A673 (cell line): ENCODE results near the gene FBLN2. TPM values are rescaled to one million over a fixed set of nuclear protein-coding genes. Genes with fewer than 3 reads are reported as not detected.

Experiments
- BruUV-seq: library from RNA; stranded (reverse); fragments of 400-500 nt; replicated peaks from 2 replicates; lab custom pipeline; 2021; lab: Mats Ljungman, UMichigan
- CTCF ChIA-PET: fragments of 300-600 bp; sonication (Branson Sonifier 250); formaldehyde crosslinking; loops from one replicate; lab custom pipeline; 2022; ENCODE audit warnings: antibody characterized with exemption; lab: Charles Lee
- POLR2A ChIA-PET: fragments of 300-600 bp; sonication (Branson Sonifier 250); formaldehyde crosslinking; loops from one replicate; lab custom pipeline; 2022; ENCODE audit warnings: antibody characterized with exemption; ENCODE audit not compliant: low non-redundant PET; lab: Charles Lee
- DNase-seq: peaks from one replicate; pipeline ENCODE4 v3.0.0-alpha.2; 2015; ENCODE audit warnings: low spot score
- H3K27ac ChIP-seq: fragments of 200-600 bp; sonication (generic); 2 replicates; pipeline ENCODE4 v1.5.1; 2016; ENCODE audit warnings: mixed run types, low read depth, mild to moderate bottlenecking, mixed read lengths, antibody characterized with exemption, low read length; ENCODE audit not compliant: poor library complexity, severe bottlenecking
- H3K27me3 ChIP-seq: fragments of 200-600 bp; sonication (generic); replicated peaks from 2 replicates; pipeline ENCODE4 v1.6.1; 2017; ENCODE audit warnings: mixed run types, low read depth, mild to moderate bottlenecking, mixed read lengths, antibody characterized with exemption, low read length; ENCODE audit not compliant: insufficient read depth, poor library complexity
- H3K36me3 ChIP-seq: fragments of 200-600 bp; sonication (generic); 2 replicates; pipeline ENCODE4 v1.6.1; 2016; ENCODE audit warnings: mixed run types, mild to moderate bottlenecking, mixed read lengths, antibody characterized with exemption, low read length; ENCODE audit not compliant: insufficient read depth, poor library complexity, severe bottlenecking
- H3K4me1 ChIP-seq: fragments of 200-600 bp; sonication (generic); 2 replicates; pipeline ENCODE4 v1.6.1; 2017; ENCODE audit warnings: mixed run types, mild to moderate bottlenecking, mixed read lengths, antibody characterized with exemption, low read length; ENCODE audit not compliant: insufficient read depth, poor library complexity, severe bottlenecking
- H3K4me3 ChIP-seq: fragments of 200-600 bp; sonication (generic); 2 replicates; pipeline ENCODE4 v1.5.1; 2016; ENCODE audit warnings: low read depth, mixed run types, mild to moderate bottlenecking, mixed read lengths, low read length; ENCODE audit not compliant: poor library complexity, severe bottlenecking
- H3K9me3 ChIP-seq: fragments of 200-600 bp; sonication (generic); 2 replicates; pipeline ENCODE4 v1.6.1; 2016; ENCODE audit warnings: mixed run types, low read depth, mild to moderate bottlenecking, mixed read lengths, antibody characterized with exemption, low read length; ENCODE audit not compliant: poor library complexity, severe bottlenecking
- EZH2 ChIP-seq: fragments of 200-600 bp; sonication (generic); IDR thresholded peaks from 2 replicates; pipeline ENCODE4 v1.6.1; 2017; ENCODE audit warnings: borderline replicate concordance, low read depth, mild to moderate bottlenecking, mixed read lengths, antibody characterized with exemption, low read length; ENCODE audit not compliant: poor library complexity, severe bottlenecking
- intact Hi-C: fragments of 100-400 bp; cut with micrococcal nuclease; formaldehyde crosslinking; loops from one replicate; pipeline ENCODE4 v1.10.0; 2022; ENCODE audit not compliant: unreplicated experiment
- total RNA-seq: library from RNA; stranded (reverse); gene quantifications from 2 replicates; pipeline ENCODE4 v1.2.3, GENCODE V29; 2021
- TF ChIP-seq, protein P1 (sequence below): fragments of 300-800, 200-600 bp; sonication (generic); conservative IDR thresholded peaks from 2 replicates; pipeline ENCODE4 v1.5.1; 2017; ENCODE audit warnings: low read depth, mild to moderate bottlenecking, antibody characterized with exemption, low read length, moderate library complexity, mixed read lengths

The FBLN2 gene
- total RNA-seq, 1 experiment from 2014 or later = 0.71 TPM

DNA sequence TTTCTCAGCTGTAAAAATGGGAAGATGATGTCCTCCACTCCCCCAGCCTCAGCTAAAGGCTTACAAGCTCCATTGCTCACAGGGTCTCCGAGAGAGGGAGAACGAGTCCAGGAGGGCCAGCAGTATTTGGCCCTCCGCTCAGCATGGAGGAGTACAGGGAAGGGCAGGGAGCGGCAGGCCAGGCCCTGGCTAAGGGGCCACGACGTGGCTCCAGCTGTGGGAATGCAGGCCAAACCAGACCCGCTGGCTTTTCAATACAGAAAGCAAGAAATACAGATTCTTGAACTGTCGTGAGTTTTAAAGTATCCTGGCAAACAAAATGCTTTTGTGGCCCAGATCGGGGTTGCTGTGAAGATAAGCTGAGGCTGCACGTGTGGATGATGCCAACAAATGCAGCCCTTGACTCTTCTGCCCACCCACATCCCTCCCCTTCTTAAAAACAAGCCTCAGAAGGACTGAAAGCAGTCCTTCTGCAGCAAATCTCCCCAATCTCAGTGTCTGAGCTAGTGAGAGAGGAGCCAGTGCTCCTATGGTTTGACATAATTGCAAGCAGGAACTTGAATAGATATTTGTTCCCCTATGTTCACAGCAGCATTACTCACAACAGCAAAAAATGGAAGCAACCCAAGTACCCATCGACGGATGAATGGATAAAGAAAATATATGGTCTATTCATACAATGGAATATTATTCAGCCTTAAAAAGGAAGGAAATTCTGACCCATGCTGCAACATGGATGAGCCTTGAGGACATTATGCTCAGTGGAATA lies 18.5 kb upstream of the FBLN2 start:
- intact Hi-C loops = no loop called here
- BruUV-seq = no TSS peak
- CTCF ChIA-PET = no interaction called here
- Histone ChIP-seq H3K9me3 (no peaks in the 10 kb centered on the region), H3K27ac (no peak overlapping the region), H3K4me1 (peaks cover 12% of the 10 kb centered on the region), H3K4me3 (no peak overlapping the region), H3K27me3 (no peaks in the 10 kb centered on the region), H3K36me3 (no peaks in the 10 kb centered on the region)
- POLR2A ChIA-PET = no interaction called here
- TF ChIP-seq, protein P1, sequence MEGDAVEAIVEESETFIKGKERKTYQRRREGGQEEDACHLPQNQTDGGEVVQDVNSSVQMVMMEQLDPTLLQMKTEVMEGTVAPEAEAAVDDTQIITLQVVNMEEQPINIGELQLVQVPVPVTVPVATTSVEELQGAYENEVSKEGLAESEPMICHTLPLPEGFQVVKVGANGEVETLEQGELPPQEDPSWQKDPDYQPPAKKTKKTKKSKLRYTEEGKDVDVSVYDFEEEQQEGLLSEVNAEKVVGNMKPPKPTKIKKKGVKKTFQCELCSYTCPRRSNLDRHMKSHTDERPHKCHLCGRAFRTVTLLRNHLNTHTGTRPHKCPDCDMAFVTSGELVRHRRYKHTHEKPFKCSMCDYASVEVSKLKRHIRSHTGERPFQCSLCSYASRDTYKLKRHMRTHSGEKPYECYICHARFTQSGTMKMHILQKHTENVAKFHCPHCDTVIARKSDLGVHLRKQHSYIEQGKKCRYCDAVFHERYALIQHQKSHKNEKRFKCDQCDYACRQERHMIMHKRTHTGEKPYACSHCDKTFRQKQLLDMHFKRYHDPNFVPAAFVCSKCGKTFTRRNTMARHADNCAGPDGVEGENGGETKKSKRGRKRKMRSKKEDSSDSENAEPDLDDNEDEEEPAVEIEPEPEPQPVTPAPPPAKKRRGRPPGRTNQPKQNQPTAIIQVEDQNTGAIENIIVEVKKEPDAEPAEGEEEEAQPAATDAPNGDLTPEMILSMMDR = no peak
- TF ChIP-seq EZH2 = no peak
- no peak for DNase-seq

DNA sequence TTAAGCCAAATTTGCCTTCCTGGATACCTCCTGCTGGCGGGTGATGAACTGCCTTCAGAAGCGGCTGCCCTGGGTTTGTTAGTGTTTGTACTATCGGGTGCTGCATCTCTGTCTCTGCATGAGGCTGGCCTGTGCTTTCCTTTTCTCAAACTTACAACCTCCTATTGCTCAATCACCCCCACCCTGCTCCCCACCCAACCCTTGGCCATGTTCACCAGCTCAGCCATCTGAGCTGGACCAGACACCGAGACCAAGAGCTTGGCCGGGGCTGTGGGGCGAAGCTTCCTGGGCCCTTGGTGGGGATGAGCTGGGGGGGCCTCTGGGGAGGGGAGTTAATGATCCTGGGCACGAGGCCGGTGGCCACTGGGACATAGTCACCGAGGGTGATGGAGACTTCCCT lies 16.8 kb upstream of the FBLN2 start:
- intact Hi-C loops = no loop called here
- Histone ChIP-seq H3K27ac (no peak overlapping the region), H3K36me3 (no peaks in the 10 kb centered on the region), H3K4me3 (no peak overlapping the region), H3K27me3 (no peaks in the 10 kb centered on the region), H3K9me3 (no peaks in the 10 kb centered on the region), H3K4me1 (peaks cover 4% of the 10 kb centered on the region)
- DNase-seq = no peak
- CTCF ChIA-PET = no interaction called here
- POLR2A ChIA-PET = no interaction called here
- no TSS peak for BruUV-seq
- TF ChIP-seq EZH2 = no peak
- TF ChIP-seq, protein P1 = no peak

DNA sequence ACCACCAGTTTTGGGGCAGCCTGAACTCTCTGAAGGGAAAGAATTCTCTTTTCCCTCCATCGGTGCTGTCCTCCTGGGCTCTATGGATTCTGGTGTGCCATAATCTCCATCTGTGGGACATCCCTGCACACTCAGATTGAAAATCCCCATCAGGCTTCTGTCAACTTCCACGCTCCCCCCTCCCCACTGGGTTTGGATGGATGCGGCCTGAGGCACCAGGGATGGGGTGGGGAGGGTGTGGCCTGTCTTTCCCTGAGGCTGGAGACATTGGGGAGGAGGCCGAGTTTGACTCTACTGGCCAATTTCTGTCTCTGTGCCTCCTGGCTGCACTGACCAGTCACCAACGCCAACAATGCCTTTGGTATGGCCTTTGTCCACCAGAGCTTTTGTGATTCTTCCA lies 16.3 kb upstream of the FBLN2 start:
- H3K27me3 ChIP-seq = no peaks in the 10 kb centered on the region
- H3K4me1 ChIP-seq = peaks cover 4% of the 10 kb centered on the region
- CTCF ChIA-PET = no interaction called here
- no peak for DNase-seq
- H3K27ac ChIP-seq = no peak overlapping the region
- no TSS peak for BruUV-seq
- TF ChIP-seq EZH2 = no peak
- TF ChIP-seq, protein P1 = no peak
- intact Hi-C loops = no loop called here
- H3K9me3 ChIP-seq = no peaks in the 10 kb centered on the region
- POLR2A ChIA-PET = interaction anchor here (0.6 kb wide), 1 partner anchor 1799 kb away, joined by 6 read pairs; no protein-coding TSS in a partner anchor
- H3K4me3 ChIP-seq = no peak overlapping the region
- no peaks in the 10 kb centered on the region for H3K36me3 ChIP-seq
